HL-60 (cell line): ENCODE results near the gene ADH6.

Source experiments
- POLR2AphosphoS5 ChIP-seq: IDR thresholded peaks from 2 replicates; pipeline ENCODE4 v1.6.1; 2012; ENCODE audit warnings: low read depth
- TF ChIP-seq, protein P1 (sequence below): IDR thresholded peaks from one replicate; pipeline ENCODE4 v1.5.1; 2011; ENCODE audit warnings: low read length, control low read depth, inconsistent platforms; ENCODE audit not compliant: insufficient read depth
- TF ChIP-seq, protein P2 (sequence below): IDR thresholded peaks from 2 replicates; pipeline ENCODE4 v1.6.1; 2012; ENCODE audit warnings: low read depth; ENCODE audit not compliant: insufficient replicate concordance

DNA sequence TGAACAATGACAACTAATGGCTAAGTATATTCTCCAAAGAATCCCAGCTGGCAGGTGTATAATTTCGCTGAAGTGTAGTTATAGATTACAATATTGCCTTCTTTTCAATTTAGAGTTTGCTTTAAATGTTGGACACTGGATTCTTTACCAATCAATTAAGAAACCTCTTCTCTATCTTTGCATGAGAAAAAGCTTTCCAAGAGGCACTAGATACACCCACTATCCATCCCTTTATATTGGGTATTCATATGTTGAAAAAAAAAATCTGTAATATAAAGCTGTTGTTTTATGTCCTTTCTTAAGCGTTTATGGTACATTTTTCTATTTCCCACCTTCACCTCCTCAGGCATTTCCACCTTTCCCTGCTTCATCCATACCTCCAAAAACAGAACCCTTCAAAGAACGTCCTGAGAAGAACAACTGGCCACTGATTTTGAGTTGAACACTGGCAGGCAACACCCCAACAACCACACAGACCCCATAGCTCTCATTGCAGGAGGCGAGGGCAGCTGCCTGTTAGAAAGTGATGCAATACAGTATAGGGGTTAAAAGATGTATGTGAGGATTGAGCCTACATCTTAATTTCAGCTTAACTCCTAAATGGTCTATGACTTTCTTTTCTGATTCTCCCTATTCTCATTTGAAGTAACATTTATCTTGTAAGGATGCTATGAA, 11.8 kb downstream of the ADH6 start:
- TF ChIP-seq, protein P1, sequence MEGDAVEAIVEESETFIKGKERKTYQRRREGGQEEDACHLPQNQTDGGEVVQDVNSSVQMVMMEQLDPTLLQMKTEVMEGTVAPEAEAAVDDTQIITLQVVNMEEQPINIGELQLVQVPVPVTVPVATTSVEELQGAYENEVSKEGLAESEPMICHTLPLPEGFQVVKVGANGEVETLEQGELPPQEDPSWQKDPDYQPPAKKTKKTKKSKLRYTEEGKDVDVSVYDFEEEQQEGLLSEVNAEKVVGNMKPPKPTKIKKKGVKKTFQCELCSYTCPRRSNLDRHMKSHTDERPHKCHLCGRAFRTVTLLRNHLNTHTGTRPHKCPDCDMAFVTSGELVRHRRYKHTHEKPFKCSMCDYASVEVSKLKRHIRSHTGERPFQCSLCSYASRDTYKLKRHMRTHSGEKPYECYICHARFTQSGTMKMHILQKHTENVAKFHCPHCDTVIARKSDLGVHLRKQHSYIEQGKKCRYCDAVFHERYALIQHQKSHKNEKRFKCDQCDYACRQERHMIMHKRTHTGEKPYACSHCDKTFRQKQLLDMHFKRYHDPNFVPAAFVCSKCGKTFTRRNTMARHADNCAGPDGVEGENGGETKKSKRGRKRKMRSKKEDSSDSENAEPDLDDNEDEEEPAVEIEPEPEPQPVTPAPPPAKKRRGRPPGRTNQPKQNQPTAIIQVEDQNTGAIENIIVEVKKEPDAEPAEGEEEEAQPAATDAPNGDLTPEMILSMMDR: no peak
- TF ChIP-seq, protein P2, sequence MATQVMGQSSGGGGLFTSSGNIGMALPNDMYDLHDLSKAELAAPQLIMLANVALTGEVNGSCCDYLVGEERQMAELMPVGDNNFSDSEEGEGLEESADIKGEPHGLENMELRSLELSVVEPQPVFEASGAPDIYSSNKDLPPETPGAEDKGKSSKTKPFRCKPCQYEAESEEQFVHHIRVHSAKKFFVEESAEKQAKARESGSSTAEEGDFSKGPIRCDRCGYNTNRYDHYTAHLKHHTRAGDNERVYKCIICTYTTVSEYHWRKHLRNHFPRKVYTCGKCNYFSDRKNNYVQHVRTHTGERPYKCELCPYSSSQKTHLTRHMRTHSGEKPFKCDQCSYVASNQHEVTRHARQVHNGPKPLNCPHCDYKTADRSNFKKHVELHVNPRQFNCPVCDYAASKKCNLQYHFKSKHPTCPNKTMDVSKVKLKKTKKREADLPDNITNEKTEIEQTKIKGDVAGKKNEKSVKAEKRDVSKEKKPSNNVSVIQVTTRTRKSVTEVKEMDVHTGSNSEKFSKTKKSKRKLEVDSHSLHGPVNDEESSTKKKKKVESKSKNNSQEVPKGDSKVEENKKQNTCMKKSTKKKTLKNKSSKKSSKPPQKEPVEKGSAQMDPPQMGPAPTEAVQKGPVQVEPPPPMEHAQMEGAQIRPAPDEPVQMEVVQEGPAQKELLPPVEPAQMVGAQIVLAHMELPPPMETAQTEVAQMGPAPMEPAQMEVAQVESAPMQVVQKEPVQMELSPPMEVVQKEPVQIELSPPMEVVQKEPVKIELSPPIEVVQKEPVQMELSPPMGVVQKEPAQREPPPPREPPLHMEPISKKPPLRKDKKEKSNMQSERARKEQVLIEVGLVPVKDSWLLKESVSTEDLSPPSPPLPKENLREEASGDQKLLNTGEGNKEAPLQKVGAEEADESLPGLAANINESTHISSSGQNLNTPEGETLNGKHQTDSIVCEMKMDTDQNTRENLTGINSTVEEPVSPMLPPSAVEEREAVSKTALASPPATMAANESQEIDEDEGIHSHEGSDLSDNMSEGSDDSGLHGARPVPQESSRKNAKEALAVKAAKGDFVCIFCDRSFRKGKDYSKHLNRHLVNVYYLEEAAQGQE: no peak
- TF ChIP-seq POLR2AphosphoS5: no peak
